Measurements from ENCODE around the gene DENR.
"Not testable (repeated sequence)": the region's sequence is repeated elsewhere in the genome, so short reads cannot be mapped to it uniquely, and the experiment has no call there.

DENR gene

GRCh38 chr12:122752464-122753318, at the start of gene DENR:
Gene DENR, plus strand, starts transcription at chr12:122752824. Its CDS starts 878 bp downstream, at chr12:122753702.
- peak; percentile 98 for DNase-seq (ENCODE audit: low read depth)

- DNase-seq (ENCODE audit: low read depth) = not testable (repeated sequence)
Observed at GRCh38 chr12:122702890-122703611, 49.6 kb upstream of the DENR start, which contains the start of gene HCAR2. Gene HCAR2, minus strand, starts transcription at chr12:122703357. Its CDS starts 74 bp downstream, at chr12:122703283.

GRCh38 chr12:122703841-122704240, 48.8 kb upstream of the DENR start:
- DNase-seq (ENCODE audit: low read depth) = not testable (repeated sequence)

GRCh38 chr12:122709287-122709686, 43.3 kb upstream of the DENR start:
- not testable (repeated sequence) for DNase-seq (ENCODE audit: low read depth)

GRCh38 chr12:122710341-122710740, 42.3 kb upstream of the DENR start:
- DNase-seq (ENCODE audit: low read depth) = not testable (repeated sequence)

- DNase-seq (ENCODE audit: low read depth) = not testable (repeated sequence)
Observed at GRCh38 chr12:122711266-122711665, 41.4 kb upstream of the DENR start.

GRCh38 chr12:122713491-122714188, 39.0 kb upstream of the DENR start:
- not testable (repeated sequence) for DNase-seq (ENCODE audit: low read depth)

GRCh38 chr12:122715211-122715610, 37.4 kb upstream of the DENR start:
- not testable (repeated sequence) for DNase-seq (ENCODE audit: low read depth)

- not testable (repeated sequence) for DNase-seq (ENCODE audit: low read depth)
Observed at GRCh38 chr12:122716658-122717057, 36.0 kb upstream of the DENR start, which contains the start of gene HCAR3. Gene HCAR3, minus strand, starts transcription at chr12:122716811. Its CDS starts 74 bp downstream, at chr12:122716737.

GRCh38 chr12:122721057-122721545, 31.5 kb upstream of the DENR start:
- DNase-seq (ENCODE audit: low read depth) = no peak

GRCh38 chr12:122722387-122722786, 30.2 kb upstream of the DENR start:
- DNase-seq (ENCODE audit: low read depth) = no peak

- DNase-seq (ENCODE audit: low read depth) = no peak
Observed at GRCh38 chr12:122724641-122725243, 27.9 kb upstream of the DENR start.

GRCh38 chr12:122725452-122726079, 27.1 kb upstream of the DENR start:
- DNase-seq (ENCODE audit: low read depth) = no peak

GRCh38 chr12:122726080-122726558, 26.5 kb upstream of the DENR start:
- DNase-seq (ENCODE audit: low read depth) = no peak

- DNase-seq (ENCODE audit: low read depth) = no peak
Observed at GRCh38 chr12:122729583-122730214, 22.9 kb upstream of the DENR start.

- DNase-seq (ENCODE audit: low read depth) = no peak
Observed at GRCh38 chr12:122730215-122731014, 22.2 kb upstream of the DENR start, which contains the start of gene HCAR1. Gene HCAR1, minus strand, starts transcription at chr12:122730844. Its CDS starts 505 bp downstream, at chr12:122730339.

GRCh38 chr12:122732170-122732569, 20.5 kb upstream of the DENR start:
- DNase-seq (ENCODE audit: low read depth) = no peak

- no peak for DNase-seq (ENCODE audit: low read depth)
Observed at GRCh38 chr12:122732611-122733010, 20.0 kb upstream of the DENR start.

GRCh38 chr12:122738571-122738970, 14.1 kb upstream of the DENR start:
- no peak for DNase-seq (ENCODE audit: low read depth)

All from HS-5 (cell line).